ENCODE data around the gene DPP10. TPM values are rescaled to one million over a fixed set of nuclear protein-coding genes. Genes with fewer than 3 reads are reported as not detected.
"Not testable (repeated sequence)": the region's sequence is repeated elsewhere in the genome, so short reads cannot be mapped to it uniquely, and the experiment has no call there.

The DPP10 gene
- total and polyA plus RNA-seq, 4 donors: 0.04 to 4.1 (median 0.48) TPM

DNA sequence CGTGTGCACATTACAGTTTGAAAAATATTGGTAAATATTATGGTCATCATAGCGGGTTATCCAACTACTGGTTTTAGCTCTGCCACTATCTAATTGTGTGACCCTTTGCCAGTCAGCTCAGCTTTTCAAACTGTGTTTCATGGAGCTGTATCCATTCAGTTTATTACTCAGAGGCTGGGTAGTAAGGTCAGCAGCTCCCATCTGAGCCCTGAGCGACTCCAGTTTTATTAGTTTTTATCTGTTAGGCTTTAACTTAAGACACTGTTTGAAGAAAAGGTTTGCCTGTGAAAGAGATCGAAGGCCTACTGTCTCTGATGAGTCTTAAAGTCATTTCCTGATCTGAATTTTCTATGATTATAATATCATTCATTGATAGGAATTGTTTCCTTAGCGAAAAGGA is 76.3 kb downstream of the DPP10 start (continued):
- TF ChIP-seq, protein P1, sequence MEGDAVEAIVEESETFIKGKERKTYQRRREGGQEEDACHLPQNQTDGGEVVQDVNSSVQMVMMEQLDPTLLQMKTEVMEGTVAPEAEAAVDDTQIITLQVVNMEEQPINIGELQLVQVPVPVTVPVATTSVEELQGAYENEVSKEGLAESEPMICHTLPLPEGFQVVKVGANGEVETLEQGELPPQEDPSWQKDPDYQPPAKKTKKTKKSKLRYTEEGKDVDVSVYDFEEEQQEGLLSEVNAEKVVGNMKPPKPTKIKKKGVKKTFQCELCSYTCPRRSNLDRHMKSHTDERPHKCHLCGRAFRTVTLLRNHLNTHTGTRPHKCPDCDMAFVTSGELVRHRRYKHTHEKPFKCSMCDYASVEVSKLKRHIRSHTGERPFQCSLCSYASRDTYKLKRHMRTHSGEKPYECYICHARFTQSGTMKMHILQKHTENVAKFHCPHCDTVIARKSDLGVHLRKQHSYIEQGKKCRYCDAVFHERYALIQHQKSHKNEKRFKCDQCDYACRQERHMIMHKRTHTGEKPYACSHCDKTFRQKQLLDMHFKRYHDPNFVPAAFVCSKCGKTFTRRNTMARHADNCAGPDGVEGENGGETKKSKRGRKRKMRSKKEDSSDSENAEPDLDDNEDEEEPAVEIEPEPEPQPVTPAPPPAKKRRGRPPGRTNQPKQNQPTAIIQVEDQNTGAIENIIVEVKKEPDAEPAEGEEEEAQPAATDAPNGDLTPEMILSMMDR (IDR thresholded peaks at IDR 0.05; ENCODE audit: low read depth, low read length, missing input control): no peak
- TF ChIP-seq FOXA2 (IDR thresholded peaks at IDR 0.05): no peak

DNA sequence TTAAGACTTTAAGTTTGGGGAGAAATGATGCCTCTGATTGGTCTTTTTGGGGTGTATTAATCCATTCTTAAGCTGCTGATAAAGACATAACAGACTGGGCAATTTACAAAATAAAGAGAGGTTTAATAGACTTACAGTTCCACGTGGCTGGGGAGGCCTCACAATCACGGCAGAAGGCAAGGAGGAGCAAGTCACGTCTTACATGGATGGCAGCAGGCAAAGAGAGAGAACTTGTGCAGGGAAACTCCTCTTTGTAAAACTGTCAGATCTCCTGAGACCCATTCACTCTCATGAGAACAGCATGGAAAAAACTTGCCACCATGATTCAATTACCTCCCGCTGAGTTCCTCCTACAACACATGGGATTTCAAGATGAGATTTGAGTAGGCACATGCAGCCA is 80.2 kb downstream of the DPP10 start:
- not testable (repeated sequence) for H3K9me3 ChIP-seq (ENCODE audit: control insufficient read depth in 4 of 4, low read length in 3 of 4); H3K9ac ChIP-seq (ENCODE audit: low read depth in 1 of 2, low read length in 2 of 2); H3K27me3 ChIP-seq (ENCODE audit: control insufficient read depth in 4 of 4, insufficient read depth in 4 of 4, low read length in 3 of 4); H3K4me3 ChIP-seq (ENCODE audit: low read depth in 1 of 3, low read length in 3 of 3); DNase-seq (ENCODE audit: low spot score); H3K4me1 ChIP-seq (ENCODE audit: control insufficient read depth in 4 of 4, insufficient read depth in 4 of 4, low read length in 3 of 4); H3K36me3 ChIP-seq (ENCODE audit: control insufficient read depth in 4 of 4, insufficient read depth in 3 of 4, low read depth in 1 of 4, low read length in 3 of 4); H3K27ac ChIP-seq (ENCODE audit: low read depth in 1 of 2, low read length in 2 of 2)
- WGBS: 73% methylated on average over 4 of the region's 4 CpGs

DNA sequence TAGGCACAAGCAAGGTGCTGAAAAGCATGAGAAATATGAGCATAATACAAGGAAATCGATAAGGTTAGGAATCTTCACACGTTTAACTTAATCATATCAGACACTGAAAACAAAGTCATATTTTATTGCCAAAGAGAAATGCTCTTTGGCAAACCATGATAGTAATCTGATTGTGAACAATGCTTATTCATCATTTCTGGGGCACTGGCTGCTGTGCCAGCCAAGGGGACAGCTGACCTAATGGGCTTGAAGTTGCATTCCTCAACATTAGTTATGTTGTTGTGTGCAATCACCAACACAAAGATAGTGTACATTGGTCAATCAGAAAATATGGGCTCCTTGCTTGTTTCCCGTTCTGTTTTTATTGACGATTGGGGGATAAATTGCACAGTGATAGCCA is 83.5 kb downstream of the DPP10 start:
- no peak for DNase-seq (ENCODE audit: low spot score)
- no peak overlapping the region for H3K9ac ChIP-seq (ENCODE audit: low read depth in 1 of 2, low read length in 2 of 2)
- 79% methylated on average over 4 of the region's 4 CpGs for WGBS
- H3K9me3 ChIP-seq (ENCODE audit: control insufficient read depth in 4 of 4, low read length in 3 of 4): no peaks in the 10 kb centered on the region
- H3K4me3 ChIP-seq (ENCODE audit: low read depth in 1 of 3, low read length in 3 of 3): no peak overlapping the region
- H3K27ac ChIP-seq (ENCODE audit: low read depth in 1 of 2, low read length in 2 of 2): no peak overlapping the region
- H3K27me3 ChIP-seq (ENCODE audit: control insufficient read depth in 4 of 4, insufficient read depth in 4 of 4, low read length in 3 of 4): no peaks in the 10 kb centered on the region
- TF ChIP-seq JUND (IDR thresholded peaks at IDR 0.05) (no peak), HNF4G (IDR thresholded peaks at IDR 0.05) (no peak), EGR1 (IDR thresholded peaks at IDR 0.05; ENCODE audit: low read depth in 2 of 2) (no peak), NR2F2 (IDR thresholded peaks at IDR 0.05) (no peak), RAD21 (IDR thresholded peaks at IDR 0.05) (no peak), FOXA1 (IDR thresholded peaks at IDR 0.05) (no peak), SP1 (IDR thresholded peaks at IDR 0.05) (no peak), RXRA (IDR thresholded peaks at IDR 0.05) (no peak), GABPA (IDR thresholded peaks at IDR 0.05 in 1 of 2, conservative IDR thresholded peaks at IDR 0.05 in 1 of 2) (no peak), TAF1 (conservative IDR thresholded peaks at IDR 0.05) (no peak), YY1 (IDR thresholded peaks at IDR 0.05) (no peak), HNF4A (conservative IDR thresholded peaks at IDR 0.05) (no peak)
- TF ChIP-seq, protein P1 (IDR thresholded peaks at IDR 0.05; ENCODE audit: low read depth, low read length, missing input control): no peak
- TF ChIP-seq, protein P2, sequence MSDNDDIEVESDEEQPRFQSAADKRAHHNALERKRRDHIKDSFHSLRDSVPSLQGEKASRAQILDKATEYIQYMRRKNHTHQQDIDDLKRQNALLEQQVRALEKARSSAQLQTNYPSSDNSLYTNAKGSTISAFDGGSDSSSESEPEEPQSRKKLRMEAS (IDR thresholded peaks at IDR 0.05): no peak
- TF ChIP-seq, protein P3, sequence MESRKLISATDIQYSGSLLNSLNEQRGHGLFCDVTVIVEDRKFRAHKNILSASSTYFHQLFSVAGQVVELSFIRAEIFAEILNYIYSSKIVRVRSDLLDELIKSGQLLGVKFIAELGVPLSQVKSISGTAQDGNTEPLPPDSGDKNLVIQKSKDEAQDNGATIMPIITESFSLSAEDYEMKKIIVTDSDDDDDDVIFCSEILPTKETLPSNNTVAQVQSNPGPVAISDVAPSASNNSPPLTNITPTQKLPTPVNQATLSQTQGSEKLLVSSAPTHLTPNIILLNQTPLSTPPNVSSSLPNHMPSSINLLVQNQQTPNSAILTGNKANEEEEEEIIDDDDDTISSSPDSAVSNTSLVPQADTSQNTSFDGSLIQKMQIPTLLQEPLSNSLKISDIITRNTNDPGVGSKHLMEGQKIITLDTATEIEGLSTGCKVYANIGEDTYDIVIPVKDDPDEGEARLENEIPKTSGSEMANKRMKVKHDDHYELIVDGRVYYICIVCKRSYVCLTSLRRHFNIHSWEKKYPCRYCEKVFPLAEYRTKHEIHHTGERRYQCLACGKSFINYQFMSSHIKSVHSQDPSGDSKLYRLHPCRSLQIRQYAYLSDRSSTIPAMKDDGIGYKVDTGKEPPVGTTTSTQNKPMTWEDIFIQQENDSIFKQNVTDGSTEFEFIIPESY (IDR thresholded peaks at IDR 0.05): no peak
- TF ChIP-seq, protein P4, sequence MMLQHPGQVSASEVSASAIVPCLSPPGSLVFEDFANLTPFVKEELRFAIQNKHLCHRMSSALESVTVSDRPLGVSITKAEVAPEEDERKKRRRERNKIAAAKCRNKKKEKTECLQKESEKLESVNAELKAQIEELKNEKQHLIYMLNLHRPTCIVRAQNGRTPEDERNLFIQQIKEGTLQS (IDR thresholded peaks at IDR 0.05): no peak
- TF ChIP-seq, protein P5, sequence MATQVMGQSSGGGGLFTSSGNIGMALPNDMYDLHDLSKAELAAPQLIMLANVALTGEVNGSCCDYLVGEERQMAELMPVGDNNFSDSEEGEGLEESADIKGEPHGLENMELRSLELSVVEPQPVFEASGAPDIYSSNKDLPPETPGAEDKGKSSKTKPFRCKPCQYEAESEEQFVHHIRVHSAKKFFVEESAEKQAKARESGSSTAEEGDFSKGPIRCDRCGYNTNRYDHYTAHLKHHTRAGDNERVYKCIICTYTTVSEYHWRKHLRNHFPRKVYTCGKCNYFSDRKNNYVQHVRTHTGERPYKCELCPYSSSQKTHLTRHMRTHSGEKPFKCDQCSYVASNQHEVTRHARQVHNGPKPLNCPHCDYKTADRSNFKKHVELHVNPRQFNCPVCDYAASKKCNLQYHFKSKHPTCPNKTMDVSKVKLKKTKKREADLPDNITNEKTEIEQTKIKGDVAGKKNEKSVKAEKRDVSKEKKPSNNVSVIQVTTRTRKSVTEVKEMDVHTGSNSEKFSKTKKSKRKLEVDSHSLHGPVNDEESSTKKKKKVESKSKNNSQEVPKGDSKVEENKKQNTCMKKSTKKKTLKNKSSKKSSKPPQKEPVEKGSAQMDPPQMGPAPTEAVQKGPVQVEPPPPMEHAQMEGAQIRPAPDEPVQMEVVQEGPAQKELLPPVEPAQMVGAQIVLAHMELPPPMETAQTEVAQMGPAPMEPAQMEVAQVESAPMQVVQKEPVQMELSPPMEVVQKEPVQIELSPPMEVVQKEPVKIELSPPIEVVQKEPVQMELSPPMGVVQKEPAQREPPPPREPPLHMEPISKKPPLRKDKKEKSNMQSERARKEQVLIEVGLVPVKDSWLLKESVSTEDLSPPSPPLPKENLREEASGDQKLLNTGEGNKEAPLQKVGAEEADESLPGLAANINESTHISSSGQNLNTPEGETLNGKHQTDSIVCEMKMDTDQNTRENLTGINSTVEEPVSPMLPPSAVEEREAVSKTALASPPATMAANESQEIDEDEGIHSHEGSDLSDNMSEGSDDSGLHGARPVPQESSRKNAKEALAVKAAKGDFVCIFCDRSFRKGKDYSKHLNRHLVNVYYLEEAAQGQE (IDR thresholded peaks at IDR 0.05): no peak
- no peaks in the 10 kb centered on the region for H3K36me3 ChIP-seq (ENCODE audit: control insufficient read depth in 4 of 4, insufficient read depth in 3 of 4, low read depth in 1 of 4, low read length in 3 of 4)
- no peaks in the 10 kb centered on the region for H3K4me1 ChIP-seq (ENCODE audit: control insufficient read depth in 4 of 4, insufficient read depth in 4 of 4, low read length in 3 of 4)

All from liver (tissue), 9 donors.